Muscle layer of colon (tissue), 2 donors: Measurements from ENCODE around the gene ZSWIM1.

ENCODE experiments used
- H3K27ac ChIP-seq: one replicate; pipeline ENCODE4 v1.7.0; 2013; ENCODE audit warnings: low read depth, mild to moderate bottlenecking, low read length, moderate library complexity
- H3K27me3 ChIP-seq, 2 donors: one replicate each; pipeline ENCODE4 v1.7.0; 2013; ENCODE audit warnings: low read length in 2 of 2, mild to moderate bottlenecking in 2 of 2; ENCODE audit not compliant: insufficient read depth in 2 of 2, control insufficient read depth in 1 of 2
- H3K36me3 ChIP-seq: one replicate; pipeline ENCODE4 v1.7.0; 2013; ENCODE audit warnings: mild to moderate bottlenecking, low read length; ENCODE audit not compliant: insufficient read depth
- H3K4me1 ChIP-seq: one replicate; pipeline ENCODE4 v1.7.0; 2013; ENCODE audit warnings: mild to moderate bottlenecking, low read length; ENCODE audit not compliant: insufficient read depth
- H3K4me3 ChIP-seq, 2 donors: one replicate each; pipeline ENCODE4 v1.7.0; 2013; ENCODE audit warnings: low read length in 2 of 2, low read depth in 1 of 2, mild to moderate bottlenecking in 1 of 2, moderate library complexity in 1 of 2
- H3K9ac ChIP-seq: one replicate; pipeline ENCODE4 v1.7.0; 2013; ENCODE audit warnings: low read length
- H3K9me3 ChIP-seq: one replicate; pipeline ENCODE4 v1.7.0; 2013; ENCODE audit warnings: mild to moderate bottlenecking, low read length
- donor health status: abdominal sarcoma.
- donor health status: Adenocarcinoma of cecum.

The ZSWIM1 gene

DNA sequence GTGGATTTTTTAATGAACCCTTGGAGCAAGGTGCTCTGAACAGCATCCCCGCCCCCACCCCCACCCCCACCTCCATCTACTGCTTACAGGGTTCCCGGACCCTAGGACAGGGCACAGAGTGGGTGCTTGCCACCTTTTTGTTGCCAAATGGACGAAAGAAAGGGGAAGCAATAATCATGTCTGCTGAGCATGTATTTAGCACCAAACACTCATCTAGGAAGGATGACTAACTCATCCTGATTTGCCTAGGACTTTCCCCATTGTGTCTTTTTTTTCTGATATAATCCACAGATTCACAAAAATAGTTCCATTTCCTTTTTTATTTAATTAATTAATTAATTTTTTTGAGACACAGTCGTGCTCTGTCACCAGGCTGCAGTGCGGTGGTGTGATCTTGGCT lies 32.1 kb downstream of the ZSWIM1 start:
- H3K4me3 ChIP-seq = no peak overlapping the region
- H3K4me1 ChIP-seq = peaks cover 11% of the 10 kb centered on the region
- H3K36me3 ChIP-seq = no peaks in the 10 kb centered on the region
- H3K9ac ChIP-seq = no peak overlapping the region
- no peaks in the 10 kb centered on the region for H3K9me3 ChIP-seq
- H3K27ac ChIP-seq = no peak overlapping the region
- no peaks in the 10 kb centered on the region for H3K27me3 ChIP-seq

DNA sequence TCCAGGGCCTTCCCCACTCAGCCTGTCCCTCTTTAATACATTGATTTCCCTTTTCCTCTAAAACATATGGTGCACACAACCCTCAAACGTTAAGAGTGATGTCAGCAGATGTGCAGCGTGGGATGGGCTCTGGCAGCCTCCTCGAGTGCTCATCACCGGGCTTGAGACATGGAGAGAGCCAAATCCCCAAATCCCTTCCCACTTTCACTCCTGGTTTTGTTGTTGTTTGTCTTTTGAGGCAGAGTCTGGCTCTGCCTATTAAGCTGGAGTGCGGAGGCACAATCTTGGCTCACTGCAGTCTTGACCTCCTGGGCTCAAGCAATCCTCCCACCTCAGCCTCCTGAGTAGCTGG lies 36.7 kb downstream of the ZSWIM1 start:
- Histone ChIP-seq H3K27ac (no peak overlapping the region), H3K27me3 (no peaks in the 10 kb centered on the region), H3K36me3 (no peaks in the 10 kb centered on the region), H3K4me1 (no peaks in the 10 kb centered on the region), H3K4me3 (no peak overlapping the region), H3K9me3 (no peaks in the 10 kb centered on the region), H3K9ac (no peak overlapping the region)

DNA sequence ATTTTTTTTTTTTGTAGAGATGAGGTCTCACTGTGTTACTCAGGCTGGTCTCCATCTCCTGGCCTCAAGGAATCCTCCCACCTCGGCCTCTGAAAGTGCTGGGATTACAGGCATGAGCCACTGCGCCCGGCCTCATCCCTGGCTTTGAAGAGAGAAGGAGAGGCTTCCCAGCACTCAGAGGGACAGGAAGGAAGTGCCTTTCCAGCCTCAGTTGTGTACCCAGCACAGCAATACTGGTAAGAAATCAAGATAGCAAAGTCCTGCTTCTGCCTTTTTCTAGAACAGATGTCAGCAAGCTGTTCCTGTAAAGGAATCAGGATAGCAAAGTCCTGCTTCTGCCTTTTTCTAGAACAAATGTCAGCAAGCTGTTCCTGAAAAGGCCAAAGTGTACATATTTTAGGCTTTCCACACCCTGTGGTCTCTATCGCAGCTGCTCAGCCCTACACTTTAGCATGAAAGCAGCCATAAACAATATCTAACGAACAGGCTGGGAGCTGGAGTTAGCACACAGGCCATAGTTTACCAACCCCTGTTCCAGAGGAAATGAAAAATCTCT lies 37.2 kb downstream of the ZSWIM1 start:
- no peaks in the 10 kb centered on the region for H3K9me3 ChIP-seq
- no peaks in the 10 kb centered on the region for H3K27me3 ChIP-seq
- H3K9ac ChIP-seq = no peak overlapping the region
- no peaks in the 10 kb centered on the region for H3K36me3 ChIP-seq
- H3K27ac ChIP-seq = peak overlapping the region; percentile 21
- H3K4me3 ChIP-seq = no peak overlapping the region
- H3K4me1 ChIP-seq = no peaks in the 10 kb centered on the region

DNA sequence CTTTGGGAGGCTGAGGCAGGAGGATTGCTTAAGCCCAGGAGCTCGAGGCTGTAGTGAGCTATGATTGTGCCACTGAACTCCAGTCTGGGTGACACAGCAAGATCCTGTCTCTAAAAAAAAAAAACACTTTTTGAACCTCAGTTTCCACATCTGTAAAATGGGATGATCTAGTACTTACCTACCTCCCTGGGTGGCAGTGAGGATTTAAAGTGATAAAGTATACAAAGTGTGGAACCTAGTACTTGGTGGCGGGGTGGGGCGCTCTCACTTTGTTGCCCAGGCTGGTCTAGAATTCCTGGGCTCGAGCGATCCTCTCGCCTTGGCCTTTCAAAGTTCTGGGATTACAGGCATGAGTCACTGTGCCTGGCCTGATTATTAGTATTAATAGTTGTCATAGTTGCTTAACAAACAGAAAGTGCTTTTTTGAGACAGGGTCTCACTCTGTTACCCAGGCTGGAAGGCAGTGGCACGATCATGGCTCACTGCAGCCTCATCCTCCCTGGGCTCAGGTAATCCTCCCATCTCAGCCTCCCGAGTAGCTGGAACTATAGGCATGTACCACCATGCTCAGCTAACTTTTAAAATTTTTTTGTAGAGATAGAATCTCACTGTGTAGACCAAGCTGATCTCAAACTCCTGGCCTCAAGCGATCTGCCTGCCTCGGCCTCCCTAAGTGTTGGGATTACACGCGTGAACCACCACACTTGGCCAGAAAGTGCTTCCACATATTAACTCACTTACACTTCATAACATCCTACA lies 37.9 kb downstream of the ZSWIM1 start:
- Histone ChIP-seq H3K4me1 (peaks cover 1% of the 10 kb centered on the region), H3K4me3 (no peak overlapping the region), H3K9me3 (no peaks in the 10 kb centered on the region), H3K27me3 (no peaks in the 10 kb centered on the region), H3K36me3 (no peaks in the 10 kb centered on the region), H3K27ac (peak overlapping the region; percentile 21), H3K9ac (no peak overlapping the region)

DNA sequence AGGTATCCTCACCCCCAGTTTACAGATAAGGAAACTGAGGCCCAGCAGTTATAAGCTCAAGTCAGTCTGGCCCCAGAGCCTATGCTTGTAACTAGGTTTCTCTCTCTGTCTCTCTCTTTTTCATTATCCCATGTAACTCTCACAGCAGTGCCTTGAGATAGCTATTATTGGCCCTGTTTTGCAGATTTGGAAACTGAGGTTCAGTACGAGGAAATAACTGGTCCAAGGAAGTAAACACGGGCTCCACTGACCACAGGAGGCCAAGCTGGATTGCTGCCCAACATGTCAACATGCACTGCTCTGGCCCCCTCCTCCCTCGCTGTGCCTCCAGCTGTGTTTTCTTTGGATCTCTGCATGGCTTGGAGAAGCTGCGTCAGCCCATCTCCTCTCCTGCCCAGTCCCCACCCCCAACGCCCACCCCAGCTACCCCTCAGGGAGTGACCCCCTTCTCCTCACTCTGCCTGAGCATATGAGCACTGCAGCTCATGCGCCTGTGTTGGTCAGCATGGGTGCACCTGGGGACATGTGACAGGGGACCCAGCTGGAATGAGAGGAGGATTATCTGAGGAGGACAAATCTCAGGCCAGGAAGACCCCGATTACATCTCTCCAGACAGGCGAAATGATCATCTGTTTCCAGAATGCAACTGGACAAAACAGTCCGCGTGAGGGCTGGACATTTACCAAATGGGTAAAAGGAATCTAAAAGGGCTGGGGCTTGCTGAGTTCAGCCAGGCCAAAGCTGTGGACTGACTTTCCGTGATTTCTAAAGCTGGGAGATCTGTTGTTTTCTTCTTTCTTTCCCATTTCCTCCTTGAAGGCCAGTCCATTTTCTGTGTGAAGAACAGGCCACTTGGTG lies 38.7 kb downstream of the ZSWIM1 start:
- Histone ChIP-seq H3K27me3 (no peaks in the 10 kb centered on the region), H3K27ac (no peak overlapping the region), H3K9ac (no peak overlapping the region), H3K4me1 (peaks cover 9% of the 10 kb centered on the region), H3K9me3 (no peaks in the 10 kb centered on the region), H3K36me3 (no peaks in the 10 kb centered on the region), H3K4me3 (no peak overlapping the region)

DNA sequence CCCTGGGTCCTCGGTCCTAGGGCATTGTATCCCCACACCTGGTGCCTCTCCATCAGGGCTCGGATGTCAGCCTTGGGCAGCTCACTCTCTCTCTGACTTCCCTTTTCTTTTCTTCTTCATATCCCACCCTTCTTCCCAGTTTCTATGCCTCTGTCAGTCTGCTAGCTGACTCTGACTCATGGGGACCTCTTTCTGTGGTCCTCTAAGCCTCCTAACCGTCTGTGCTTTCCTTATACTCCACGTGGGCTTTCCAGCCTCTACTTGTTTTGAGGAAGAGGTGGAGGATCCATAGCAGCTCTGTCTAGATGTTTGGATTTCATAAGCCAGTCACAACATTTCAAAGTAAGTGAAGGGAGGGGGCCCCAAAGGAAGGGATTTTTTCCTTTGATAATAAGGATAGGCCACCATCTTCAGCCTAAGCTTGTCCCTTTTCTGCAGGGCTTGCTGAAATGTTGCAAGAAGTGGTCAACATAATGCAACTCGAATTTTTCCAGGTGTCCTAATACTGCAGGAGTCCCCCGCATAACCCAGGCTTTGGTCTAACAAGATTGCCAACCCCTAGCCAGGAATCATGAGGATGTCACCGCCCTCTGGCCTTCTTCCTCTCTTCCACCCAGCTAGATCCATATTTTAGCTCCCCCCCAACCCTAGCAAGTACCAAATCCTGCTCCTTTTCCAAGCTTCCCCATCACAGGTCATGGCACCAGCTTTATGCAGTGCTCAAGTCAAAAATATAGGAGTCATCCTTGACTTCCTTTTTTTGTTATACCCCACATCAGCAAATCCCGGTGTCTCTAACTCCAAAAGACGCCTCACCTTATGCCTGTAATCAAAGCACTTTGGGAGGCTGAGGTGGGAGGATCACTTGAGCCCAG lies 39.7 kb downstream of the ZSWIM1 start:
- no peak overlapping the region for H3K4me3 ChIP-seq
- no peak overlapping the region for H3K27ac ChIP-seq
- H3K36me3 ChIP-seq = no peaks in the 10 kb centered on the region
- peaks cover 11% of the 10 kb centered on the region for H3K4me1 ChIP-seq
- no peaks in the 10 kb centered on the region for H3K9me3 ChIP-seq
- no peaks in the 10 kb centered on the region for H3K27me3 ChIP-seq
- H3K9ac ChIP-seq = no peak overlapping the region

DNA sequence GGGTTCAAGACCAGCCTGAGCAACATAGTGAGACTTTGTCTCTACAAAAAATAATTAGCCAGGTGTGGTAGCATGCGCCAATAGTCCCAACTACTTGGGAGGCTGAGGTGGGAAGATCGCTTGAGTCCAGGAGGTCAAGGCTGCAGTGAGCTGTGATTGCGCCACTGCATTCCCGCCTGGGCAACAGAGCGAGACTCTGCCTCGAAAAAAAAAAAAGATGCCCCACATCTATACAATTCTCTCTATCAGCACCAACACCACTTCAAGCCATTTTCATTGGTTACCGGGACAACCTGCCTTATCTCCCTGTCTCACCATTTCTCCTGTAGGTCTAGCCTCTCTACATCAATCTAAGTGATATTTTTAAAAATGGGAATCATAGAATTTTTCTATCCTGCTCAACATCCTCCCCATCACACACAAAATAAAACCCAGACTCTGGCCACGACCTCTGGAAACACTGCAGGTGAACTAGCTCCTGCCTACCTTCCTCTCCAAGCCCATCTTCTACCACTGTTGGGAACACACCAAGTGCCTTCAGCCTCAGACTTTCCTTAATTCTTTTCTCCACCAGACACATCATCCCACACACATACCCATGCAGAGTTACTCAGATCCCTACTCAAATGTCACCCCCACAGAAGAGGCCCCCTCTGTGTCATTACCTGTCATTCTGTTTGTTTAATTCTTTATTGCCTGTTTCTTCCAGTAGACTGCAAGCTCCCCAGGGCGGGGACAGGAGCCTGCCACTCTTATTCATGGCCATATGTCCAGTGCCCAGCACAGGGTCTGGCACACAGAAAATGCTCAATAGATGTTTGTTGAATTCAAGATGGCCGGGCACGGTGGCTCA lies 40.5 kb downstream of the ZSWIM1 start:
- H3K27ac ChIP-seq = no peak overlapping the region
- H3K9ac ChIP-seq = no peak overlapping the region
- no peaks in the 10 kb centered on the region for H3K9me3 ChIP-seq
- no peaks in the 10 kb centered on the region for H3K27me3 ChIP-seq
- H3K4me1 ChIP-seq = peaks cover 11% of the 10 kb centered on the region
- no peak overlapping the region for H3K4me3 ChIP-seq
- H3K36me3 ChIP-seq = no peaks in the 10 kb centered on the region

DNA sequence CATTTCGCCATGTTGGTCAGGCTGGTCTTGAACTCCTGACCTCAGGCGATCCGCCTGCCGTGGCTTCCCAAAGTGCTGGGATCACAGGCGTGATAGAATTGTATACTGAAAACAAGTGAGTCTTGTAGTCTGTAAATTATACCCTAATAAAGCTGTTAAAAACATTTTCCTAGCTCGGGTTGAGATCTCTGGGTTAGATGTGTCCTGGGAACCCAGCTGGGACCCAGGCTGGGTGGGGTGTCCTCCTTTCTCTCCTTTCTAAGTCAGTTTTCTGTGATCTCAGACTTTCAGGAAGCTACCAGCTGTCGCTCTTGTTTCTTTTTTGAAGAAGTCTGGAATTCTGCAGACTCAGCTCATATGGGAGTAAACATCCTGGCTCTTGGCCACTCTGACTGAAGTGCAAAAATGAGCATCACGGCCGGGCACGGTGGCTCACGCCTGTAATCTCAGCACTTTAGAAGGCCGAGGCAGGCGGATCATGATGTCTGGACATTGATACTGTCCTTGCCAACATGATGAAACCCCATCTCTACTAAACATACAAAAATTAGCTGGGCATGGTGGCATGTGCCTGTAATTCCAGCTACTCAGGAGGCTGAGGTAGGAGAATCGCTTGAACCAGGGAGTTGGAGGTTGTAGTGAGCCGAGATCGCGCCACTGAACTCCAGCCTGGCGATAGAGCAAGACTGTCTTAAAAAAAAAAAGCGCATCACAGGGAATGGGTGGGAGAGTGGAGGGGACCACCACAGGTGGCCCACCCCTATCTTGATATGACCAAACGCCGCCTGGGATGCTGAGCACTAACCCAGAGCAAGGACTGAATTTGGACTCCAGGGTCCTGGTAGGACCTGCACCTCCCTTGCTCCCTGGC lies 43.6 kb downstream of the ZSWIM1 start:
- H3K4me1 ChIP-seq = peaks cover 11% of the 10 kb centered on the region
- peak overlapping the region; percentile 23 for H3K27ac ChIP-seq

DNA sequence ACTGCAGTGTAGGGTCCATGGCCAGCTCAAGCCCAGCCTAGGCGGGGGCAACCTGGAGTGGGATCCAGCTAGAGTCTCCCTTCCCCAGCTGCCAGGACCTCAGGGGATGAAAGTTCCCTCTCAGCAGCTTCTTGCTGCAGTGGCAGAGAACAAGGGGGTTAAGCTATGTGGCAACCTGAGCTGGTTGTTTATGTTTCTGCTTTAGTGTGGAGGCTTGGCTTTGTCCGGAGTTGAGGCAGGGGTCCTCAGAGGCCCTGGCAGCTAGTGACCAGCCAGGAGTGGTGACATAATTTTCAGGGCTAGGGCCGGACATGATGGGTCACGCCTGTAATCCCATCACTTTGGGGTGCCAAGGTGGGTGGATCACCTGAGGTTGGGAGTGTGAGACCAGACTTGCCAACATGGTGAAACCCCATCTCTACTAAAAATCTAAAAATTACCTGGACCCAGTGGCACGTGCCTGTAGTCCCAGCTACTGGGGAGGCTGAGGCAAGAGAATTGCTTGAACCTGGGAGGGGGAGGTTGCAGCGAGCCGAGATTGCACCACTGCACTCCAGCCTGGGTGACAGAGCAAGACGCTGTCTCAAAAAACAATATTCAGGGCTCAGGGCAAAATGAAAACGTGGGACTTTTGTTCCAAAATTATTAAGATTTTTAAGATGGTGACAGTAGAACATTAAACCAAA lies 44.9 kb downstream of the ZSWIM1 start:
- Histone ChIP-seq H3K27ac (no peak overlapping the region), H3K27me3 (no peaks in the 10 kb centered on the region), H3K9me3 (no peaks in the 10 kb centered on the region), H3K9ac (no peak overlapping the region), H3K36me3 (no peaks in the 10 kb centered on the region), H3K4me1 (peaks cover 11% of the 10 kb centered on the region), H3K4me3 (no peak overlapping the region)

More for the DNA sequence above, 43.6 kb downstream of the ZSWIM1 start:
- no peaks in the 10 kb centered on the region for H3K27me3 ChIP-seq
- H3K9ac ChIP-seq = peak overlapping the region; percentile 4
- H3K9me3 ChIP-seq = no peaks in the 10 kb centered on the region
- no peaks in the 10 kb centered on the region for H3K36me3 ChIP-seq
- no peak overlapping the region for H3K4me3 ChIP-seq
